ENCODE data around the gene CCDC178.

GRCh38 chr18:33114749-33115148 lies 325.8 kb downstream of the CCDC178 start:
- TF ChIP-seq EZH2 (IDR thresholded peaks at IDR 0.05; ENCODE audit: insufficient read depth, poor library complexity, severe bottlenecking) (no peak), EZH2phosphoT487 (IDR thresholded peaks at IDR 0.05; ENCODE audit: insufficient read depth, low read depth) (no peak)
